Measurements from ENCODE around the gene CNNM1. TPM values are rescaled to one million over a fixed set of nuclear protein-coding genes. Genes with fewer than 3 reads are reported as not detected.

The CNNM1 gene
- total RNA-seq (ENCODE audit: unreplicated experiment): 0.08 TPM
- long read RNA-seq: 0 reads

DNA sequence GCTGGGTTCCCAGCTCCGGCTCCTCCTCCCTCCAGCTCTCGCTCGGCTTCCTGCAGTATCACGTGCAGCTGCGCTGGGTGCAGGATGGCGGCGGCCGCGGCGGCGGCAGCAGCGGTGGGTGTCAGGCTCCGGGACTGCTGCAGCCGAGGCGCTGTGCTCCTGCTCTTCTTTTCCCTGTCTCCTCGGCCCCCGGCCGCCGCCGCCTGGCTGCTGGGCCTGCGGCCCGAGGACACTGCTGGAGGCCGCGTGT lies at the start of gene CNNM1:
Gene CNNM1 (plus strand): TSS at position 53 of the 250 bp plus-strand sequence. CDS start 32 bp downstream, at position 85.
- H3K27me3 Mint-ChIP-seq (ENCODE audit: unreplicated experiment): peaks cover 18% of the 10 kb centered on the region
- peaks cover 7% of the 10 kb centered on the region for H3K36me3 Mint-ChIP-seq (ENCODE audit: low read depth, unreplicated experiment)
- no peak within 1 kb of the TSS for H3K27ac Mint-ChIP-seq (ENCODE audit: unreplicated experiment)
- H3K4me1 Mint-ChIP-seq (ENCODE audit: unreplicated experiment): peaks cover 3% of the 10 kb centered on the region
- H3K9me3 Mint-ChIP-seq (ENCODE audit: unreplicated experiment): no peaks in the 10 kb centered on the region
- DNase-seq (ENCODE audit: low spot score): peak; percentile 26
- H3K4me3 Mint-ChIP-seq (ENCODE audit: unreplicated experiment): peak within 1 kb of the TSS; percentile 86
- TF ChIP-seq, protein P1, sequence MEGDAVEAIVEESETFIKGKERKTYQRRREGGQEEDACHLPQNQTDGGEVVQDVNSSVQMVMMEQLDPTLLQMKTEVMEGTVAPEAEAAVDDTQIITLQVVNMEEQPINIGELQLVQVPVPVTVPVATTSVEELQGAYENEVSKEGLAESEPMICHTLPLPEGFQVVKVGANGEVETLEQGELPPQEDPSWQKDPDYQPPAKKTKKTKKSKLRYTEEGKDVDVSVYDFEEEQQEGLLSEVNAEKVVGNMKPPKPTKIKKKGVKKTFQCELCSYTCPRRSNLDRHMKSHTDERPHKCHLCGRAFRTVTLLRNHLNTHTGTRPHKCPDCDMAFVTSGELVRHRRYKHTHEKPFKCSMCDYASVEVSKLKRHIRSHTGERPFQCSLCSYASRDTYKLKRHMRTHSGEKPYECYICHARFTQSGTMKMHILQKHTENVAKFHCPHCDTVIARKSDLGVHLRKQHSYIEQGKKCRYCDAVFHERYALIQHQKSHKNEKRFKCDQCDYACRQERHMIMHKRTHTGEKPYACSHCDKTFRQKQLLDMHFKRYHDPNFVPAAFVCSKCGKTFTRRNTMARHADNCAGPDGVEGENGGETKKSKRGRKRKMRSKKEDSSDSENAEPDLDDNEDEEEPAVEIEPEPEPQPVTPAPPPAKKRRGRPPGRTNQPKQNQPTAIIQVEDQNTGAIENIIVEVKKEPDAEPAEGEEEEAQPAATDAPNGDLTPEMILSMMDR (IDR thresholded peaks at IDR 0.05; ENCODE audit: unreplicated experiment): no peak

DNA sequence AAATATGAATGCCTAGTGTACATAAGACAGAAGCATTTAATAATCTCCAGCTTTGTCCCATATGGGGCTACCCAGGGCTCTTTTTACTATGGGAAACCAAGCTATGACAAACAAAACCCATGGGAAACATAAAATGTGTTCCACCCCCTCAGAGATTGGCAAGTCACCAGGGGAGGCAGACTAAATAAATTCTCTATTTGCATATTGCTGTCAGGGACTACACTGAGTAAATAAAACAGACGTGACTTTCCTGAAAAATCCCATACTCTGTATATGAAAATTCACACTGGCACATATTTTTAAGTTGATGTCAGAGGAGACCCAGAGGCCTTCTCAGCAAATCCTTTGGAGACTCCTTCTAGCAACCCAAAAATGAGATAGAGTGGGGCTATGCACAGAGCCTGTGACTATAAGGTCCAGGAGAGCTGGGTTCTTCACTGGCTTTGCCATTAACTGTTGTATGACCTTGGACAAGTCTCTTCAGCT lies 49.5 kb upstream of the CNNM1 start:
- H3K4me1 Mint-ChIP-seq (ENCODE audit: unreplicated experiment): peaks cover 5% of the 10 kb centered on the region
- H3K4me3 Mint-ChIP-seq (ENCODE audit: unreplicated experiment): no peak overlapping the region
- H3K27ac Mint-ChIP-seq (ENCODE audit: unreplicated experiment): no peak overlapping the region
- peaks cover 3% of the 10 kb centered on the region for H3K36me3 Mint-ChIP-seq (ENCODE audit: low read depth, unreplicated experiment)
- H3K27me3 Mint-ChIP-seq (ENCODE audit: unreplicated experiment): no peaks in the 10 kb centered on the region
- TF ChIP-seq, protein P1 (IDR thresholded peaks at IDR 0.05; ENCODE audit: unreplicated experiment): no peak
- peaks cover 5% of the 10 kb centered on the region for H3K9me3 Mint-ChIP-seq (ENCODE audit: unreplicated experiment)
- no peak for DNase-seq (ENCODE audit: low spot score)

DNA sequence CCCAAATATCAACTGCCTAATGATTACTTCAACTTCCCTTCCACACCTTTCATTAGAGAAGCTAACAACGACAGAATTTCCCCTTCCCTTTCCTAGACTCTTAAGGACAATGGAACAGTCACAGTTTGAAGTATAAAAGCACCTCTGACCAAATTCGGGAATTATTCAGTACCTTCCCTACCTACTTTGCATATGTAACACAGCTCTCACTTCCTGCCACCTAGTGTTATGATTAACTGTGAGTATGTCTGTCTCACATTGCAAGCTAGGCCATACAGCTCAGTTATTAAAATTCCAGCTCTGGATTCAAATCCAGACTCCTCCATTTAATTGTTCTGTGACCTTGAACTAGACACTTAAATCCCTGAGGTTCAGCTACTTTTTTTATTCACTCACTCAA lies 48.7 kb upstream of the CNNM1 start:
- H3K4me1 Mint-ChIP-seq (ENCODE audit: unreplicated experiment): peaks cover 5% of the 10 kb centered on the region
- H3K36me3 Mint-ChIP-seq (ENCODE audit: low read depth, unreplicated experiment): peaks cover 3% of the 10 kb centered on the region
- H3K9me3 Mint-ChIP-seq (ENCODE audit: unreplicated experiment): peaks cover 5% of the 10 kb centered on the region
- no peak overlapping the region for H3K4me3 Mint-ChIP-seq (ENCODE audit: unreplicated experiment)
- TF ChIP-seq, protein P1 (IDR thresholded peaks at IDR 0.05; ENCODE audit: unreplicated experiment): no peak
- no peak overlapping the region for H3K27ac Mint-ChIP-seq (ENCODE audit: unreplicated experiment)
- DNase-seq (ENCODE audit: low spot score): no peak
- no peaks in the 10 kb centered on the region for H3K27me3 Mint-ChIP-seq (ENCODE audit: unreplicated experiment)

DNA sequence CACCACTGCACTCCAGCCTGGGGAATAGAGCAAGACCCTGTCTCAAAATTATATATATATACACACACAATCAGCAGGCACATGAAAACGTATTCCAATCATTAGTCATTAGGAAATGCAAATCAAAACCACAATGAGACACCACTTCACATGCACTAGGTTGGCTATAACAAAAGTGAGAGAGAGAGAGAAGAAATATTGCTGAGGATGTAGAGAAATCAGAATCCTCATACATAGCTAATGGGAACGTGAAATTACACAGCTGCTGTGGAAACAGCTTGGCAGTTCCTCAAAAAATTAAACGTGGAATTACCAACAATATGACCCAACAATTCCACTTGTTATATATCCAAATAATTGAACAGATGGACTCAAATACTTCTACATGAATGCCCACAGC lies 43.3 kb upstream of the CNNM1 start:
- no peaks in the 10 kb centered on the region for H3K27me3 Mint-ChIP-seq (ENCODE audit: unreplicated experiment)
- peaks cover 3% of the 10 kb centered on the region for H3K36me3 Mint-ChIP-seq (ENCODE audit: low read depth, unreplicated experiment)
- H3K9me3 Mint-ChIP-seq (ENCODE audit: unreplicated experiment): peaks cover 5% of the 10 kb centered on the region
- H3K27ac Mint-ChIP-seq (ENCODE audit: unreplicated experiment): no peak overlapping the region
- H3K4me1 Mint-ChIP-seq (ENCODE audit: unreplicated experiment): no peaks in the 10 kb centered on the region
- DNase-seq (ENCODE audit: low spot score): no peak
- TF ChIP-seq, protein P1 (IDR thresholded peaks at IDR 0.05; ENCODE audit: unreplicated experiment): no peak
- no peak overlapping the region for H3K4me3 Mint-ChIP-seq (ENCODE audit: unreplicated experiment)

DNA sequence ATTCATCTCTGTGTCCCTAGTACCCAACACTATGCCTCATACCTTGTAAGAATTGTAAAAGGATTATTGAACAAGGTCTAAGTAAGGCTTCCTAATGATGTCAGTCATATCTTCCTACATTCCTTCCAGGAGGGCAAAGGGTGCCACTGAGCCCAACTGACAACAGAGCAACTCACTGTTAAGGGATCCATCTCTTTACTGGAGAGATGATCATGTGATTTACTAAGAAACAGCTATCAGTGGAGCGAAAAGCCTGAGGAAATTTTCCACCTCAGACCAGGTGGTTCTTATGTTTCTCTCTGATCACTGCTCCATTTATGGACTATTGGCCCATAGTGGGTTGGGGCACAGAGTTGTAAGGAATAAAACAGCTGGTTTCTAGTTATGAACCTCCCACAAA lies 38.9 kb upstream of the CNNM1 start:
- DNase-seq (ENCODE audit: low spot score): no peak
- TF ChIP-seq, protein P1 (IDR thresholded peaks at IDR 0.05; ENCODE audit: unreplicated experiment): no peak
- Mint-ChIP-seq H3K36me3 (ENCODE audit: low read depth, unreplicated experiment) (no peaks in the 10 kb centered on the region), H3K27ac (ENCODE audit: unreplicated experiment) (no peak overlapping the region), H3K9me3 (ENCODE audit: unreplicated experiment) (no peaks in the 10 kb centered on the region), H3K27me3 (ENCODE audit: unreplicated experiment) (no peaks in the 10 kb centered on the region), H3K4me1 (ENCODE audit: unreplicated experiment) (no peaks in the 10 kb centered on the region), H3K4me3 (ENCODE audit: unreplicated experiment) (no peak overlapping the region)

Data from endothelial cell (in vitro differentiated cells).